GM19455 (cell line): ENCODE results near the gene TRAIP.
A peak's percentile ranks its signal among the peaks of the same experiment; 100 is the strongest.
"Not testable (repeated sequence)": the region's sequence is repeated elsewhere in the genome, so short reads cannot be mapped to it uniquely, and the experiment has no call there.

ENCODE experiments used
- ATAC-seq: cut with Tn5 transposase; IDR thresholded peaks from one replicate; pipeline ENCODE4 v1.9.1; 2021; ENCODE audit not compliant: unreplicated experiment

The TRAIP gene, protein sequence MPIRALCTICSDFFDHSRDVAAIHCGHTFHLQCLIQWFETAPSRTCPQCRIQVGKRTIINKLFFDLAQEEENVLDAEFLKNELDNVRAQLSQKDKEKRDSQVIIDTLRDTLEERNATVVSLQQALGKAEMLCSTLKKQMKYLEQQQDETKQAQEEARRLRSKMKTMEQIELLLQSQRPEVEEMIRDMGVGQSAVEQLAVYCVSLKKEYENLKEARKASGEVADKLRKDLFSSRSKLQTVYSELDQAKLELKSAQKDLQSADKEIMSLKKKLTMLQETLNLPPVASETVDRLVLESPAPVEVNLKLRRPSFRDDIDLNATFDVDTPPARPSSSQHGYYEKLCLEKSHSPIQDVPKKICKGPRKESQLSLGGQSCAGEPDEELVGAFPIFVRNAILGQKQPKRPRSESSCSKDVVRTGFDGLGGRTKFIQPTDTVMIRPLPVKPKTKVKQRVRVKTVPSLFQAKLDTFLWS

DNA sequence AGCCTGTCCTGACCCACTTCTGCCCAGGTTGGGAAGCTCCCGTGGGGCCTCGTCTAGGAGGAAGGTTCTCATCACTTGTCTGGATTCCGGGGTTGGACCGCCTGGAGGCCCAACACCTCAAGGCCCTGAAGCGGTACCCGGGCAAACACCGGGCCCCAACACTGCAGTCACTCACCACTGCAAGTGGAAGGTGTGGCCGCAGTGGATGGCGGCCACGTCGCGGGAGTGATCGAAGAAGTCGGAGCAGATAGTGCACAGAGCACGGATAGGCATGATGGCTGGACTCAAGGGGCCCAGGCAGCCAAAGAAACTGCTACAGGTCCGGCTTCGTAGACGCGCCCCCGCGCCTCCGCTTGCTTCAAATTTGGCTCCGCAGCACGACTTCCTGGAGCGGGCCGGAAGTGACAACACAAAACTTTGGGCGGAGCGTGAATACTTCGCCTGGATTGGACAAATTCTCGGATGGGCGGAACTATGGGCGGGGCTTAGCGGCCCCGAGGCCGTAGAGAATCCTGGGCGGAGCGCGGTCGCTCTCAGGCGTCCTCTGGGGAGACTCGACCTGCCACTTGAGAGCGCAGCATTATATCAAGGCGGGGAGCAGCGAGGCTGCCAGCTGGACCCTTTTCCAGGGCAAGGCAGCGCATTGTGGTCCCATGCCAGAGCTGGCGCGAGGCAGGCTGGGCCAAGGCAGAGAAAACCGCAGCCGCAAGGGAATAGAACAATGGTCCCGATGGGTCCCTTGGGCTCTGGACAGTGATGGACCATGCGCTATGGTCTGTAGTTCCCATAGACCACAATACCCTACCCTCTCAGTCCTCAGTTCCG lies at the start of gene TRAIP:
TRAIP (minus strand) TSS at position 384 of the 825 bp plus-strand sequence; CDS start at position 273, 111 bp downstream.
- peak; percentile 94 for ATAC-seq

DNA sequence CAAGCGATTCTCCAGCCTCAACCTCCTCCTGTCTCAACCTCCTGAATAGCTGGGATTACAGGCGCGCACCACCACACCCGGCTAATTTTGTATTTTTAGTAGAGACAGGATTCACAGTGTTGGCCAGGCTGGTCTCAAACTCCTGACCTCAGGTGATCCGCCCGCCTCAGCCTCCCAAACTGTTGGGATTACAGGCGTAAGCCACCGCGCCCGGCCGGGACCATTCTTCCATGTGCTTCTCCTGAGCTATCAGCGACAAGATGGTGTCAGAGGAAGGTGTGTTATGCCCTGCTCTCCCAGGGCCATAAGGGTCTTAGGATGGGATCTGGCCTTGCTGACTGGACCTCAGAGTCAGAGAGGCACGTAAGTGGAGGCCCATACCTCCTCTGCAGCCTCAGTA lies 48.1 kb upstream of the TRAIP start:
- ATAC-seq: not testable (repeated sequence)

DNA sequence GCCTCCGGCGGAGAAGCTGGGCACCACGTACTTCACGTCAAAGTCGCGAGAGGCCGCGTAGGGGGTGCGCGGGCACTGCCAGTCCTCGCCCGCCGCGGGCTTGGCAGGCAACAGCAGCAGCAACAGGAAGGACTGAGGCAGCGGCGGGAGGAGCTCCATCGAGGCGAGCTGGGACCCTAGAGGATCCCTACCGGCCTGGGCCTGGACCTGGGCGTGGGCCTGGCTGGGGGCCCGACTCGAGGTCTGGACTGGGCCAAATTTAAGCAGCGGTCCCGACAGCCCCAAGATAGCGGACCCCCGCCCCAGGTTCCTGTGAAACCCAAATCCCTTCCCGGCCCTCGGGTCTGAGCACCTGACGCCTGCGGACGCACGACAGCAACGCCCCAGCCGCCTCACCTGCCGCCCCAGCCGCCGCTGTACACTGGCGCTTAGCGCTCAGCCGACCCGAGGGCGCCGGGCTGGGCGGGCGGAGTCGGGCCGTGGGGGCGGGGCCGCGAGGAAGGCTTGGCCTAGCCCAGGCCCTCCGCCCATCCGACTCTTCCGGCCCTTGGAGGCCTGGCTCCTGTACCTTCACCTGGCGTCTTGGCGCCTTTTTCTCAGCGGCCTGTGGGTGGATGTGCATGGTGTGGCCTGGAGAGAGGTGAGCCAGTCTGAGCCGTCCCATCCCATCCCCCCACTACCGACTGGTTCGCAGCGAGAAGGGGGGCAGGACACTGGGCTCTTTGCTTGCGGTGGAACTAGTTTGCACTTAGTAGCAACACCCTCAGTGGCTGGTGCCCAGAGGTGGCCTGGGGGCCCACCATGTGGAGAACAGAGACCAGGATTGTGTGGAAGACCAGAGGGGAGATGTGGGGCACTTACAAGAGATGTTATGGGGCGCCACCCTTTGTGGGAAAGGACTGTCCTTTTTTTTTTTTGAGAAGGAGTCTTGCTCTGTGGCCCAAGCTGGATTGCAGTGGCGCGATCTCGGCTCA lies 47.4 kb upstream of the TRAIP start, which contains the start of gene MST1R:
MST1R (minus strand) TSS at position 423 of the 974 bp plus-strand sequence; CDS start at position 159, 264 bp downstream.
- ATAC-seq: peak; percentile 72

DNA sequence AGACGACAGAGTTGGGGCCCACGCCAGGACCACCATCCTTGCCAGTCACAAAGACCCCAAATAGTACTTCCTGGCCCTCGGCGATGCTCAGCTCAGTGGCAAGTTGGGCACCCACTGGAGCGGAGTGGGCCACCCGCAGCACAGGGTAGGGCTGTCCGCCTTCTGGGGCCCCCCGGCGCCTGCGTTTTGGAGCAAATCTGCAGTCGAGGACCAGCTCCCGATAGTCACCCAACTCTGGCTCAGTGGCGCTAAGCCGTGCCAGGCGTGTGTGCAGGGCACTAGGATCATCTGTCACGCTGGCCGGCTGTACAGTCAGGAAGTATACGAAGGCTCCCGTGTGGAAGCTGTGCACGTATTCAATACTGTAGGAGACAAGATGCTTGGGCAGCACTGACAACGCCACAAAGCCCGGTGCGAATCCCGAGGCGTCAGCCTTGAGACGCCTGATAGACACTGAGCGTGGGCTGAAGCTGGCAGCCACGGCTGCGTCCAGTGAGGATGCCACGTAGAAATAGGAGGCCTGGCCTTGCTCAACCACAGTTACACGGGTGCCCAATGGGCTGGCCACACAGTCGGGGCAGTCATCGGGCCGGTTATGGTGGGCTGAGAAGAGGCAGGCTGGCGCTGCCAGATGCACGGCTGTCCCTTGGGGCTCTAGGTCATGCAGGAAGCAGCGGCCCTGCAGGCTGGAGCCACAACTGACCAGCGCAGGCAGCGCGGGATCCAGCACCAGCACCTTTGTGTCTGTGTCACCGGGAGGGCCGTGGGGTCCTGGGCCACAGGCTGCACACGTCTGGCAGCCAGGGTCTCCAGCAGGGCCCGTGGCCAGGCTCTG lies 46.4 kb upstream of the TRAIP start:
- ATAC-seq: no peak

DNA sequence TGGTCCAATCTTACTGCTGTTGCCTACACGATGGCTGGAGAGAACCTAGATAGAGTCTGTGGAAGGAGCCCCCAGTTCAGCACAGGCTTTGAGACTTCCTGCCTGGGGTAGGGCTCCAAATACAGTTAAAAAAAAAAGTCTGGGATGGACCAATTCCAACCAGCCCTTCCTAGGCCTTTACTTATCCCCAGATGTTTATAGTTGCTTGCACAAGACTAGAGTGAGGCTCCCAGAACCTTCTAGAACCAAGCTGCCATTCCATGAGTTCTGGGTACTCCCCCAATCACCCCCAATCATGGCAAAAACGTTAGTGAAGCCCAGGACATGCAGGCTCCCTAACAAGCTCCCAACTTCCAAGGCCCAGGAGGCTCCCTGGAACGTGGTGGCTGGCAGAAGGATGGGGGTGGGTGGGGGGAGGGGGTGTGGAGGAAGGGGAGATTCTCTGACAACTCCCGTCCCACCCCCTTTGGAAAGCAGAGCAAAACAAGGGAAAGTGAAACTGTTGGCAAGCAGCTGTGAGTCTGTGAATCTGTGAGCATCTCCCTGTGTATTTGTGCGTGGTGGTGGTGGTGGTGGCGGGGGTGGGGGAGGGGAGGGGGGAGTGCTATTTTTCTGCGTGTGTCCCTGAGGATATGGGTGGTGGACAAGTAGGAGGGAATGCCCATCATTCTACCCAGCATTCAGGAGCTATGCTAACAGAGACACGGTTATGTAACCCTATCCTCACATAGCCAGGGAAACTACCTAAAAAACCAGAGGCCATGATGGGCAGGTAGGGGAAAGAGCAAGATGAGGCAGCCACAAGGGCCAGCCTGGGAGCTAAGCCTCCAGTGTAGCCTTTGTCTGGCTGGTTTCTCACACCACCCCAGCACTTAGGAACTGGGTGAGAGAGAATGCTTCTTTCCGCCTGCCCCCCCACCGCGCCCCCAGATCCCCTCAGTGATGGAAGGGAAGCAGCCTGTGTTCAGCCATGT lies 45.3 kb upstream of the TRAIP start:
- no peak for ATAC-seq

DNA sequence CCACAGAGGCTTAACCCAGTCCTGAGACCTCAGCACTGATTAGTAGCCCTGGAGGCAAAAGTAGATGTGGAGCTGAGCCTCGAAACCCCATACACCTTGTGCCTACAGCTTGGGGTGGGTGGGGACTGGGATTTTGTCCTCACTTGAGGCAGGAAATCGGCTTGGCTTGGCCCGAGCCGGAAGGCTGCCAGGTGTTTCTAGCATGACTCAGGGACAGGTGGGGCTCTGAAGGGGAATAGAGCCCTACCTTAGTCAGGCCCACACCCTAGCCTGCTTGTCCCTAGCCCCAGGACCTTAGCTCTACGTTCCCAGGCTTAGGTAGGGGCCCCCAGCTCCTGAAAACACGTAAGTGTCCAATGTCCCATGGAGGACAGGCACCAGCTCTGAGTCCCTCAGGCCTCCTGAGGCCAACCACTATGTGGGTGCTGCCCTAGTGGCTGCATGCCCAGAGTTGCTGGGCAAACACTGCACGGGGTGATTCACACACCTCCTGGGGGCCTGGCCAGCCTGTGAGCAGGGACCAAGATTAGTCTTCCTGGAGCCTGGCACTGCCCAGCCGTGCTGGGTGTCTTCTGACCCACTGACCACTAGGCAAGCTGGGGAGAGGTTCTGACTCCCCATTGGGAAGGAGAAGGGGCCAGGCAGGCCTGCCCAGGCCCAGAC lies 44.3 kb upstream of the TRAIP start:
- no peak for ATAC-seq

DNA sequence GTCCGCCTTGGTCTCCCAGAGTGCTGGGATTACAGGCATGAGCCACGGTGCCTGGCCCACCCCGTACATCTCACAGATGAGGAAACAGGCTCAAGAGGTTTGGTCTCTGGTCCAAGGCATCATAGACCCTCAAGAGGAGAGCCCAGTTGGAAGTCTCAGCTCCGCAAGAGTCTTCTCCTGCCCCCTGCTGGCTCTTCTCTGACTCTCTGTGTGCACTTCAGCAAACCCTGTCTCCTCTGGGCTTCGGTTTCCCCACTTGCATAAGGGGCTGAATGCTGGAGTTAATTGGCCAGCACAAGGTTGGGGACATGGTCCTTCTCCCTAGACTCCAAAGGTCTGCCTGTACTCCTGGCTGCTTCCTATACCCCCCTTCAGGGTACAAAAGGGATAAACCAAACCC lies 43.5 kb upstream of the TRAIP start:
- ATAC-seq: no peak

DNA sequence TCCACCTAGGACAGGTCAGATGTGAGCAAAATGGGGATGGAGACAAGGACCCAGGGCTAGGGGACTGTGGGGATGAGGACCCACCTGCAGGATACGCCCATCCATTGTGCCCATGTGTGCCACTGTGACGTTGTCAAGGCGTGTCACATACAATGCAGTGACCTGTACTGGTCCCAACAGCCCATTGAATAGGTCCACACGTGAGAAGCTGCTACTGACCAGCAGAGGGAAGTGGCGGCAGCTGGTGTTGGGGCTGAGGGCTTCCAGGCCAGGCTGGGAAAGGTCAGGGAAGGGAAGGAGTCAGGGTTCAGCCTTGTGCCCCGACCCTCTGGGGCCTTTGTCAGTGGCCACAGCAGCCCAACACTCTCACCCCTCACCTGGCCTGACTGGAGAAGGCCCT lies 42.6 kb upstream of the TRAIP start:
- no peak for ATAC-seq

DNA sequence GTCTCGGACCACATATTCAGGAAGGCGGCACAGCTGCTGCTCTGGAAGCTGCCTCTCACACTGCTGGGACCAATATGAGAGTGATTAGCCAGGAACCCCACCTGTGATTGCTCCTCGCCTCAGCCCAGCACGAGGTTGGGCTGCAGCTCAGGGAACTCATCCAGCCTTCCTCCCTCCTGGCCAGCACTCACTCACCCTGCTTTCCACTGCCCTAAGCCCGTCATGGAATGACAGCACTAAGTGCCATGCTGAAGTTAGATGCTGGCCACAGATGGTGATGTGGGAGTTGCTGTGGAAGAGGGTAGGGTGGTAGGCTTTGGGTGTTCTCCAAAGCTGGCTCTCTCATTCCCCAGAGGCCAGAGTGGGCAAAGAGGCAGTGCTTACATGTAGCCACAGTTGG lies 40.0 kb upstream of the TRAIP start:
- ATAC-seq: no peak

DNA sequence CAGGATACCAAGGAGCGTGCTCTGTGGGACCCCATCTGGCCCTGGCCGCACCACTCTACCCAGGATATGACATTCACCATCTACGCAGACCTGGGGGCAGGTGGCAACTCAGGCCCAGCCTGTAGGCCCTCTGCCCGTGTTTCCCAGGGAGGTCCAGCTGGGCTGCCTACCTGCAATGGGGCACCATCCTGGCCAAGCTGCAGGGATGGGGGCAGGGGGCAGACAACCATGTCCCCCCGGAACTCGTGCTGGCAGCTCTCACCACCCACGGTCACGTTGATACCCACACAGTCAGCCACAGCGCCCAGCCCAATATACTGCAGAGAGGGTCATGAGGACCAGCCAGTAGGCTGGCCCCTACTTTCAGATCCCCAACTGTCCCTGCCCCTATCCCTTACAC lies 39.4 kb upstream of the TRAIP start:
- ATAC-seq: no peak

DNA sequence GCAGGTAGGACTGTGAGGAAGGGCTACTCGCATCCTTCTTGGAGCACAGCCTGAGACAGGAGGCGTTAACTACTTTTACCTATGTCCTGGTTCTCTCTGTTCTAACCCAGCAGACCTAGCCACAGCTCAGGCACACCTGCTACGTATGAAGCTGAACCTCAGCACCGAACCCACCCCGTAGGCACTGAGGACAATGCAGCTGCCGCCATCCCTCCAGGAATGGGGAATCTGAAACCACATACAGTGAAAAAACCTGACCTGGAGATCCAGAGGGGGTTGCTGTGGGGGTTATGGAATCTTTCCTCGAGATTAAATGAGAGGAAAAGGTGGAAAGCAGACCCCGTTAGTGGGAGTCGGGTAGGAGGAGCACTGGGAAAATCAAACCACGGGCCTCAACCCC lies 32.9 kb upstream of the TRAIP start:
- no peak for ATAC-seq

DNA sequence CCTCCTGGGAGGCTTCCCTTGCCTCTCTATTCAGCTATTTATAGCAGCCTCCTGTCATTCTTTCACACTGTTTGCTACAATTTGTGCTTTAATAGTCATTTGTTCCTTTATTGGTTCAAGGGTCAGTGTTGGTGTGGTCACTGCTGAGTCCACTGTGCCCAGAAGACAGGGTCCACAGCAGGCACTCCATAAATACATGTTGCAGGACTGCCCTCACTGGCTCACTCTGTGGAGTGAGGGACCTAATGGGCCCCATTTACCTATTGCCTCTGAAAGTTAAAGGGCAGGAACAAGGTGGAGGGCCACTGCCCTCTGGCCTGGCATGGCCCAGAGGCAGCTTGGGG lies 30.5 kb upstream of the TRAIP start:
- ATAC-seq: no peak

DNA sequence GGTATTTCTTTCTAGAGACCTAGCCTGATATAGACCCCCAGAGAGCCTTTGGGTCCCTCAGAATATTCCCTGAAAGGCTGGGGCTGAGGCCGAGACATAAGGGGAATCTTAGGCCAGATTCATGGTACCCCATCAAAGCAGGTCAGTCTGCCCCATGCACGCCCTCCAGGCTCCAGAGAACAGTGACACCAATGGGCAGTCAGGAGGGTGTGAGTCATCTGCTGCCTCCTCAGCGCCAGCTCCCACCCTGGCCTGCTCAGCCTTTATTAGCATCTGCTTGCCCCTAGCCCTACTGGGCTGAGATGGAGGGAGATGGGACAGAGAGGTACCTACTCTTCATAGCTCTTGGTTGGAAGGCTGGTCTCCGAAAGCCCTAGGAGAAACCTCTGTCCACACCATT lies 27.6 kb upstream of the TRAIP start:
- ATAC-seq: no peak

DNA sequence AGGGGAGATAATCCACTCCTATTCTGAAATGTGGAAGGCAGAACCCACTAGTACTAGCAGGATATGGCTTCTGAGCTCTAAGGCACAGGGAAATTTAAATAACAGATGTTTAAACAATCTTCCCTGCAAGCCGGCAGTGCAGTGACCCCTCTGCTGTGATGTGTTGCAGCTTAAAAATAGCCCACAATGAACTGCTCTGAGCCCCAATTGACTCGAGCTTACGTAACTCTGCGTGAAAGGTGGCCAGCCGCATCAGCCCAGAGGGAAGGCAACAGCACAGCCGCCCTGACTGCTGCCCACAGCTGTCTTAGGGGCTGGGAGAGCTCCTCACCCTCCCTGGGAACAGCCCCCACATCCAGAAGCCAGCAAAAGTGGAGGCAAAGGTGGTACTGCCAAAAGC lies 25.8 kb upstream of the TRAIP start:
- ATAC-seq: no peak

DNA sequence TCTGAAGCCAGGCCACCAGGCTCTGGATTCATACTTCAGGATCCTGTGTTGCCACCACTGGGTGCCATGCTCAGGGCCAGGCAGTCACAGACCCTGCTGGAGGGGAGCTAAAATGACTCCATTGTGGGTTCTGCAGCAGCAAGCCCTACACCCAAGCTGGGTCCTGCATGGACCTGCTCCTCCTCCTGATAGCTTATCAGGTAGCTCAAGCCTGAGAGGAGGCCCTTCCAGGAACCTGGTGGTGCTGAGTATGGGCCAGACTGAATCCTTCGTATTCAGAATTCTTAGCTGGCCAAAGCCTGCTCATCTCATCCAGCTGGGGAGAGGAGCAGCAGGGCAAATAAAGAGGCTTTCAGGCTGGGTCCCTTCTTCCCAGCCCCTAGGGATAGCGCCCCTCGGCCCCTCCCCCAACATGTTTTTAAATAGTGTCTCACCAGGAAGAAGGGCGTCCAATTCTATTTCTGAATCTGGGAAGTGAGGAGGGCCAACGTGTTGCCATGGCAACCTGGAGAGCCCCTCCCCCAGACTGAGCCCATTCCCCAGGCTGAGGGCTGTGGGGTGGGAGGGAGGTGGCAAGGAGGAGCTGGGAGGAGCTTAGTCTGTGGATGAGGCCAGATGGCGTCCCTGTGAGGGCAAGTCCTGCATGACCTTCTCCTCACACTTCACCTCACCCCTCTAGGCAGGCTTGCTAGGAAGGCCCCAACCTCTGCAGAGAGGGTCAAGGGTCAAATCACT lies 24.4 kb upstream of the TRAIP start:
- no peak for ATAC-seq

DNA sequence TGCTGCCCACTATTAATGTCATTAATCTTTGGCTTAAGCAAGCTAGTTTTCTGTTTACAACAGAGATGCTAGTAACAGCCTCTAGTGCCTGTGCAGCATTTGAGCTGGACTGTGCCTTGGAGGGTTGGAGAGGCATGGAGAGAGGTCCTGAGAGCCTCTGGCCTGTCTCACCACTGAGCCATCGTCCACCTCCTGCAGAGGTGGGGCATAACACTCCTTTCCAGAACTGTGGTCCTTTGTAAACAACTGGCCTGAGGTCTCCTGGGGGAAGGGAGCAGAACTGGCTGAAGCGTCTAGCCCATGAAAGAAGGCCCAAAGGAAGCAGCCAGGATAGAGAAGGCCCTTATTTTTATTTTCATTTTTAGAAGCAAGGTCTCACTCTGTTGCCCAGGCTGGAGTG lies 23.4 kb upstream of the TRAIP start:
- no peak for ATAC-seq

DNA sequence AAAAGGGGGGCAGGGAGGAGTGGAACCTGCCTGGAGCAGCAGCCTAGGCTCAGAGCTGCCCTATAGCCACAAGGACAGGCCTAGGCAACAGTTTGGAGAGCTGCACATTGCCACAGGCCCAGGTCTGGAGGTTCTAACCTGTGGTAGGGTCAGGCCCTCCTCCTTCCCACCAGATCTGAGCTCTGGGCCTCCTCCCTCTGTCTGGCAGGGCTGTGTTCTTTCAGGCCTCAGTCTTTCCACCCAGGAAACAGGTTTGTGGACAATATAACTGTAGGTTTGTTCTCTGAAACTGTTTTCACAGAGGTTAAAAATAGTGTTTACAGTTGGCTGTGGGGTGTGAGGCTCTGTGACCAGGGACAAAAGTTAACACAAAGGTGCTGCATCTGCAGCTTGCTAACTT lies 22.3 kb upstream of the TRAIP start:
- ATAC-seq: no peak

DNA sequence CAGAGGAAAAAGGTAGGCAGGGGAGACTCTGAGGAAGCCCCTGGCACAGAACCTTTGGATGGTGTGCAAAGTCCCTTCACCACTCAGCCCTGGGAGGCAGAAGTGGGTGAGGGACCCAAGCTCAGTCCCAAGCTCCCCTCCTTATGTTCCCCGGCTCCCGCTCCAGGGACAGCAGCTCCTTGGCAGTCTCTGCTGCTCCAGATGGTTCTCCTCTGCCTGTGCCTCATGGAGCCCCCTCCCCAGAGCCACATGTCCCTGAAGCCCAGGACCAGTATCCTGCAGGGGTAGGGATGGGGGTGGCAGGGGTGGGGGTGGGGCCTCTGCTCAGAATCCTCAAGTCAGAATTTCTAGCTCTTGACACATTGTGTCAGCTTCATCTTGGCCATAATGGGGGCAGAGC lies 21.4 kb upstream of the TRAIP start:
- no peak for ATAC-seq
